Measurements from ENCODE around the gene TTLL1. TPM values are rescaled to one million over a fixed set of nuclear protein-coding genes. Genes with fewer than 3 reads are reported as not detected.

Gene TTLL1
- total and polyA plus RNA-seq, 2 of the 4 experiments (the other 2 are of a cell fraction): 10.8 to 13.2 TPM

DNA sequence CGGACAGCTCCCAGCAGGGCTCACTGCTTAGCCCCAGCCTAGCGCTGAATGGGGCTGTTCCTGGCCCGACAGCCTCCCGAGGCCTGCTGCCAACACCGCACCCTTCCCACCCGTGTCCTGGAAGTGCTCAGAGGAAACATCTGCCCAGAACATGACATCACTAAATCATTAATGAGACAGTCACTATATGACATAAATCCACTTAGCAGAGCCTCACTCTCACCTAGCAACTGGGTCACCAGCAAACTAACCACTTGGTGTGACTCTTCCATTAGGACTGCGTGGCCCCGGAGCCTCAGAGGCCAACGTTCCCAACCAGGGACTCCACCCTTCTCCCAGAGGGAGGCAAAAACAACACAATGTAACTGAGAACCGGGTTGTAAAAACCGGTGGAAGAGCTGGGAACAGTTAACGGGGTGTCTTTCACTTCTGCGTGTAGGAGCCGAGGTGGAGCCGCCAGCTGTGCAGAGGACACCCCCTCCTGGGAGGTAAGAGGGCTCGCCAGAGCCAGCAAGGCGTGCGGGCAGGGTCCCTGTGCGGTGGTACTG, 52.8 kb downstream of the TTLL1 start:
- Histone ChIP-seq H3K4me3 (ENCODE audit: insufficient read depth, low read depth, low read length) (no peak overlapping the region), H3K18ac (ENCODE audit: low read depth, low read length) (no peak overlapping the region), H3K27me3 (ENCODE audit: control insufficient read depth, insufficient read depth, low read length) (no peaks in the 10 kb centered on the region), H2BK20ac (ENCODE audit: low read depth, low read length) (no peak overlapping the region), H3K23ac (ENCODE audit: low read depth, low read length) (no peak overlapping the region), H3K79me1 (ENCODE audit: low read depth in 1 of 2, low read length in 2 of 2) (no peaks in the 10 kb centered on the region), H3K9me3 (ENCODE audit: control insufficient read depth, insufficient read depth, low read length) (no peaks in the 10 kb centered on the region), H2AFZ (replicated peaks; ENCODE audit: low read length, poor library complexity) (no peak overlapping the region), H3K27ac (ENCODE audit: insufficient read depth, low read length) (no peak overlapping the region), H3K36me3 (ENCODE audit: control insufficient read depth, insufficient read depth, low read length) (no peaks in the 10 kb centered on the region), H2BK15ac (ENCODE audit: low read depth, low read length) (no peak overlapping the region), H2AK9ac (replicated peaks; ENCODE audit: low read depth, low read length, poor library complexity) (no peak overlapping the region), H2BK120ac (ENCODE audit: low read depth, low read length) (no peak overlapping the region), H2AK5ac (ENCODE audit: low read depth, low read length) (no peak overlapping the region), H3K14ac (replicated peaks; ENCODE audit: low read depth, low read length) (no peak overlapping the region), H3K4me2 (ENCODE audit: low read depth, low read length) (no peak overlapping the region), H4K8ac (ENCODE audit: low read depth in 2 of 2, low read length in 2 of 2) (no peak overlapping the region), H4K91ac (ENCODE audit: insufficient read depth, low read depth, low read length) (no peak overlapping the region), H3K9ac (ENCODE audit: low read depth, low read length) (no peak overlapping the region), H2BK5ac (ENCODE audit: low read depth, low read length, poor library complexity, severe bottlenecking) (no peak overlapping the region), H4K5ac (ENCODE audit: low read depth, low read length) (no peak overlapping the region), H3K9me1 (ENCODE audit: insufficient read depth, low read length) (no peaks in the 10 kb centered on the region), H3K4ac (ENCODE audit: low read depth, low read length) (no peak overlapping the region), H3K4me1 (ENCODE audit: control insufficient read depth, insufficient read depth, low read length) (no peaks in the 10 kb centered on the region), H3K56ac (ENCODE audit: extremely low read depth, insufficient read depth, low read length) (no peak overlapping the region), H4K20me1 (ENCODE audit: insufficient read depth, low read length) (peaks cover 6% of the 10 kb centered on the region)
- ChIA-PET POLR2A (ENCODE audit: unreplicated experiment) (no interaction called here), CTCF (no interaction called here)
- intact Hi-C loops (cut with micrococcal nuclease): no loop called here
- TF ChIP-seq SMC3 (IDR thresholded peaks at IDR 0.05; ENCODE audit: low read depth, low read length): no peak
- TF ChIP-seq MAZ (IDR thresholded peaks at IDR 0.05; ENCODE audit: borderline replicate concordance, low read depth, low read length): no peak
- no peak for TF ChIP-seq POLR2A (IDR thresholded peaks at IDR 0.05; ENCODE audit: low read depth, low read length)
- TF ChIP-seq RAD21 (IDR thresholded peaks at IDR 0.05; ENCODE audit: low read length): no peak
- TF ChIP-seq CHD1 (IDR thresholded peaks at IDR 0.05; ENCODE audit: low read depth, low read length): no peak
- no peak for TF ChIP-seq NFE2L2 (IDR thresholded peaks at IDR 0.05; ENCODE audit: low read depth, low read length)
- TF ChIP-seq, protein P1, sequence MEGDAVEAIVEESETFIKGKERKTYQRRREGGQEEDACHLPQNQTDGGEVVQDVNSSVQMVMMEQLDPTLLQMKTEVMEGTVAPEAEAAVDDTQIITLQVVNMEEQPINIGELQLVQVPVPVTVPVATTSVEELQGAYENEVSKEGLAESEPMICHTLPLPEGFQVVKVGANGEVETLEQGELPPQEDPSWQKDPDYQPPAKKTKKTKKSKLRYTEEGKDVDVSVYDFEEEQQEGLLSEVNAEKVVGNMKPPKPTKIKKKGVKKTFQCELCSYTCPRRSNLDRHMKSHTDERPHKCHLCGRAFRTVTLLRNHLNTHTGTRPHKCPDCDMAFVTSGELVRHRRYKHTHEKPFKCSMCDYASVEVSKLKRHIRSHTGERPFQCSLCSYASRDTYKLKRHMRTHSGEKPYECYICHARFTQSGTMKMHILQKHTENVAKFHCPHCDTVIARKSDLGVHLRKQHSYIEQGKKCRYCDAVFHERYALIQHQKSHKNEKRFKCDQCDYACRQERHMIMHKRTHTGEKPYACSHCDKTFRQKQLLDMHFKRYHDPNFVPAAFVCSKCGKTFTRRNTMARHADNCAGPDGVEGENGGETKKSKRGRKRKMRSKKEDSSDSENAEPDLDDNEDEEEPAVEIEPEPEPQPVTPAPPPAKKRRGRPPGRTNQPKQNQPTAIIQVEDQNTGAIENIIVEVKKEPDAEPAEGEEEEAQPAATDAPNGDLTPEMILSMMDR (conservative IDR thresholded peaks at IDR 0.05; ENCODE audit: low read depth, low read length): no peak
- TF ChIP-seq RCOR1 (IDR thresholded peaks at IDR 0.05; ENCODE audit: insufficient replicate concordance, low read length): no peak
- TF ChIP-seq, protein P2, sequence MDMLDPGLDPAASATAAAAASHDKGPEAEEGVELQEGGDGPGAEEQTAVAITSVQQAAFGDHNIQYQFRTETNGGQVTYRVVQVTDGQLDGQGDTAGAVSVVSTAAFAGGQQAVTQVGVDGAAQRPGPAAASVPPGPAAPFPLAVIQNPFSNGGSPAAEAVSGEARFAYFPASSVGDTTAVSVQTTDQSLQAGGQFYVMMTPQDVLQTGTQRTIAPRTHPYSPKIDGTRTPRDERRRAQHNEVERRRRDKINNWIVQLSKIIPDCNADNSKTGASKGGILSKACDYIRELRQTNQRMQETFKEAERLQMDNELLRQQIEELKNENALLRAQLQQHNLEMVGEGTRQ (IDR thresholded peaks at IDR 0.05; ENCODE audit: low read depth, low read length): no peak
- no peak for TF ChIP-seq MXI1 (IDR thresholded peaks at IDR 0.05; ENCODE audit: borderline replicate concordance, low read depth, low read length)
- TF ChIP-seq RFX5 (IDR thresholded peaks at IDR 0.05; ENCODE audit: low read depth, low read length): no peak
- TF ChIP-seq FOS (IDR thresholded peaks at IDR 0.05; ENCODE audit: low read depth, low read length): no peak
- TF ChIP-seq CEBPB (IDR thresholded peaks at IDR 0.05; ENCODE audit: low read depth, low read length): no peak
- no peak for TF ChIP-seq MAFK (IDR thresholded peaks at IDR 0.05; ENCODE audit: low read depth, low read length)
- no peak for TF ChIP-seq BHLHE40 (IDR thresholded peaks at IDR 0.05; ENCODE audit: low read depth, low read length)
- TF ChIP-seq, protein P3, sequence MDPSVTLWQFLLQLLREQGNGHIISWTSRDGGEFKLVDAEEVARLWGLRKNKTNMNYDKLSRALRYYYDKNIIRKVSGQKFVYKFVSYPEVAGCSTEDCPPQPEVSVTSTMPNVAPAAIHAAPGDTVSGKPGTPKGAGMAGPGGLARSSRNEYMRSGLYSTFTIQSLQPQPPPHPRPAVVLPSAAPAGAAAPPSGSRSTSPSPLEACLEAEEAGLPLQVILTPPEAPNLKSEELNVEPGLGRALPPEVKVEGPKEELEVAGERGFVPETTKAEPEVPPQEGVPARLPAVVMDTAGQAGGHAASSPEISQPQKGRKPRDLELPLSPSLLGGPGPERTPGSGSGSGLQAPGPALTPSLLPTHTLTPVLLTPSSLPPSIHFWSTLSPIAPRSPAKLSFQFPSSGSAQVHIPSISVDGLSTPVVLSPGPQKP (IDR thresholded peaks at IDR 0.05; ENCODE audit: borderline replicate concordance, low read depth, low read length): no peak
- BruUV-seq (replicated peaks): no TSS peak
- DNase-seq: peak; percentile 64
- WGBS, 2 experiments (ENCODE audit: extremely low coverage in 2 of 2, insufficient read length in 1 of 2): 58% methylated on average over 8 of the region's 19 CpGs; no CpG with 5 or more reads in 1 of the 2 experiments
- in situ Hi-C loops (cut with MboI; ENCODE audit: low sequenced_read_pairs): no loop called here
- ATAC-seq (ENCODE audit: low read depth): no peak
- dilution Hi-C loops (cut with HindIII; ENCODE audit: low sequenced_read_pairs, unreplicated experiment): no loop called here
